OCI-LY7 (cell line): ENCODE data around the gene SLC12A9. TPM values are rescaled to one million over a fixed set of nuclear protein-coding genes. Genes with fewer than 3 reads are reported as not detected.

ENCODE experiments used
- BruUV-seq: library from RNA; stranded (reverse); fragments of 400-500 nt; replicated peaks from 2 replicates; lab custom pipeline; 2021; lab: Mats Ljungman, UMichigan
- CTCF ChIA-PET: fragments of 300-600 bp; sonication (Branson Sonifier 250); formaldehyde crosslinking; loops from one replicate; lab custom pipeline; 2022; ENCODE audit warnings: antibody characterized with exemption; ENCODE audit not compliant: unreplicated experiment; lab: Charles Lee
- POLR2A ChIA-PET: fragments of 300-600 bp; sonication (Branson Sonifier 250); formaldehyde crosslinking; loops from one replicate; lab custom pipeline; 2022; ENCODE audit warnings: antibody characterized with exemption; lab: Charles Lee
- DNase-seq: peaks from one replicate; pipeline ENCODE4 v3.0.0-alpha.2; 2015; ENCODE audit warnings: low spot score
- H2AFZ ChIP-seq: fragments of 200-600 bp; sonication (generic), shearing (Covaris generic); 2 replicates; pipeline ENCODE4 v1.6.1; 2014; ENCODE audit warnings: mild to moderate bottlenecking, antibody characterized with exemption, low read length, moderate library complexity
- H3K27ac ChIP-seq: fragments of 200-600 bp; sonication (generic); 2 replicates; pipeline ENCODE4 v1.5.1; 2014; ENCODE audit warnings: mixed run types, low read depth, mild to moderate bottlenecking, moderate library complexity, low read length, inconsistent platforms; ENCODE audit not compliant: poor library complexity, severe bottlenecking
- H3K36me3 ChIP-seq: fragments of 200-600 bp; sonication (generic); 2 replicates; pipeline ENCODE4 v1.6.1; 2014; ENCODE audit warnings: mild to moderate bottlenecking, antibody characterized with exemption, low read length, moderate library complexity, mixed read lengths; ENCODE audit not compliant: insufficient read depth
- H3K4me1 ChIP-seq: fragments of 200-600 bp; sonication (generic); 2 replicates; pipeline ENCODE4 v1.5.1; 2014; ENCODE audit warnings: mild to moderate bottlenecking, low read length; ENCODE audit not compliant: insufficient read depth, poor library complexity, severe bottlenecking
- H3K4me2 ChIP-seq: fragments of 200-600 bp; sonication (generic); 2 replicates; pipeline ENCODE4 v1.6.1; 2014; ENCODE audit warnings: mild to moderate bottlenecking, low read length
- H3K4me3 ChIP-seq: fragments of 200-600 bp; sonication (generic); 2 replicates; pipeline ENCODE4 v1.5.1; 2014; ENCODE audit warnings: mild to moderate bottlenecking, low read depth, low read length; ENCODE audit not compliant: poor library complexity, severe bottlenecking
- H3K79me2 ChIP-seq: fragments of 200-600 bp; sonication (generic); 2 replicates; pipeline ENCODE4 v1.6.1; 2016; ENCODE audit warnings: low read depth, mild to moderate bottlenecking, low read length, moderate library complexity, mixed read lengths; ENCODE audit not compliant: insufficient read depth
- H3K9me2 ChIP-seq: fragments of 200-600 bp; sonication (generic); 2 replicates; pipeline ENCODE4 v1.6.1; 2016; ENCODE audit warnings: mild to moderate bottlenecking, low read length, mixed read lengths; ENCODE audit not compliant: insufficient read depth
- H3K9me3 ChIP-seq: fragments of 200-600 bp; sonication (generic); 2 replicates; pipeline ENCODE4 v1.6.1; 2014; ENCODE audit warnings: mild to moderate bottlenecking, mixed run types, low read length, mixed read lengths
- H4K20me1 ChIP-seq: fragments of 200-600 bp; sonication (generic); 2 replicates; pipeline ENCODE4 v1.6.1; 2014; ENCODE audit warnings: mild to moderate bottlenecking, antibody characterized with exemption, low read length, moderate library complexity, mixed read lengths; ENCODE audit not compliant: insufficient read depth
- CTCF ChIP-seq: fragments of 200-600 bp; sonication (generic); conservative IDR thresholded peaks from 2 replicates; pipeline ENCODE4 v1.5.1; 2014; ENCODE audit warnings: mild to moderate bottlenecking, antibody characterized with exemption, low read length, moderate library complexity, mixed read lengths
- EZH2phosphoT487 ChIP-seq: fragments of 200-600 bp; sonication (generic); IDR thresholded peaks from 2 replicates; pipeline ENCODE4 v1.6.1; 2018; ENCODE audit warnings: low read depth, borderline replicate concordance, mild to moderate bottlenecking, mixed run types, antibody characterized with exemption, low read length, moderate library complexity, mixed read lengths
- intact Hi-C: fragments of 100-400 bp; cut with micrococcal nuclease; formaldehyde crosslinking; loops from one replicate; pipeline ENCODE4 v1.10.0; 2022; ENCODE audit not compliant: unreplicated experiment
- total RNA-seq, 2 experiments: library from RNA; depleted of rRNA in 1 of 2; stranded (reverse); fragments of >200 nt in 1 of 2; shearing (Covaris generic) in 1 of 2; gene quantifications; 2 replicates each; pipeline ENCODE4 v1.2.3, GENCODE V29; 2014 to 2022

The SLC12A9 gene
- total RNA-seq, 2 experiments from 2014 or later, result 15.7 to 25.6 TPM

GRCh38 chr7:100874577-100875355 lies 22.3 kb downstream of the SLC12A9 start, which contains the start of gene SRRT:
Gene SRRT (plus strand): TSS chr7:100875103. CDS start chr7:100875591, 488 bp downstream.
- ChIA-PET POLR2A (interaction anchor here (0.6 to 2.6 kb wide), 9 partner anchors 13 to 983 kb away, joined by 3 to 40 read pairs (median 3); partner anchors contain the start of genes POP7, SLC12A9, TRIM56 and UFSP1), CTCF (interaction anchor here (0.6 to 1.1 kb wide), 3 partner anchors 13 to 52 kb away, joined by 3 to 7 read pairs (median 3); partner anchors contain the start of gene UFSP1)
- TSS peak; percentile 99 for BruUV-seq
- peak within 1 kb of the TSS; percentile 76 for H3K27ac ChIP-seq
- H3K4me2 ChIP-seq, result peak within 1 kb of the TSS; percentile 91
- peaks cover 37% of the 10 kb centered on the region for H3K36me3 ChIP-seq
- H3K9me2 ChIP-seq, result no peaks in the 10 kb centered on the region
- peak within 1 kb of the TSS; percentile 67 for H2AFZ ChIP-seq
- peak within 1 kb of the TSS; percentile 78 for H3K4me3 ChIP-seq
- no peak for TF ChIP-seq CTCF
- no peak for TF ChIP-seq EZH2phosphoT487
- peak; percentile 99 for DNase-seq
- H3K79me2 ChIP-seq, result peaks cover 48% of the 10 kb centered on the region
- peaks cover 41% of the 10 kb centered on the region for H3K4me1 ChIP-seq
- intact Hi-C loops, result no loop called here
- peaks cover 9% of the 10 kb centered on the region for H4K20me1 ChIP-seq
- no peaks in the 10 kb centered on the region for H3K9me3 ChIP-seq

GRCh38 chr7:100875356-100875751 lies 22.8 kb downstream of the SLC12A9 start:
- peak overlapping the region; percentile 78 for H3K4me3 ChIP-seq
- BruUV-seq, result no TSS peak

GRCh38 chr7:100878013-100878412 lies 25.5 kb downstream of the SLC12A9 start:
- Histone ChIP-seq H3K4me1 (peaks cover 41% of the 10 kb centered on the region), H4K20me1 (peaks cover 21% of the 10 kb centered on the region), H3K9me3 (no peaks in the 10 kb centered on the region), H3K4me2 (no peak overlapping the region; the same call in 1 of the 2 replicates), H3K79me2 (peaks cover 61% of the 10 kb centered on the region), H3K4me3 (no peak overlapping the region), H3K9me2 (no peaks in the 10 kb centered on the region), H3K36me3 (peaks cover 69% of the 10 kb centered on the region), H3K27ac (no peak overlapping the region), H2AFZ (no peak overlapping the region)
- no TSS peak for BruUV-seq
- CTCF ChIA-PET, result no interaction called here
- TF ChIP-seq CTCF (no peak), EZH2phosphoT487 (no peak)
- intact Hi-C loops, result no loop called here
- no peak for DNase-seq
- POLR2A ChIA-PET, result interaction anchor here (0.6 to 1.1 kb wide), 3 partner anchors 8 to 689 kb away, joined by 3 to 4 read pairs (median 3); no protein-coding TSS in a partner anchor

More at GRCh38 chr7:100875356-100875751, 22.8 kb downstream of the SLC12A9 start:
- intact Hi-C loops, result no loop called here
- H4K20me1 ChIP-seq, result peaks cover 9% of the 10 kb centered on the region
- peaks cover 42% of the 10 kb centered on the region for H3K36me3 ChIP-seq
- peaks cover 52% of the 10 kb centered on the region for H3K79me2 ChIP-seq
- H3K9me2 ChIP-seq, result no peaks in the 10 kb centered on the region
- peak overlapping the region; percentile 76 for H3K27ac ChIP-seq
- CTCF ChIA-PET, result interaction anchor here (1.0 to 1.1 kb wide), 2 partner anchors 12 to 14 kb away, joined by 3 to 7 read pairs; partner anchors contain the start of gene UFSP1
- H3K4me2 ChIP-seq, result peak overlapping the region; percentile 65
- no peak for TF ChIP-seq EZH2phosphoT487
- peak overlapping the region; percentile 38; the same call in 1 of the 2 replicates for H2AFZ ChIP-seq
- POLR2A ChIA-PET, result interaction anchor here (0.6 to 2.6 kb wide), 10 partner anchors 13 to 982 kb away, joined by 3 to 40 read pairs (median 4); partner anchors contain the start of genes POP7, SLC12A9, TRIM56 and UFSP1
- H3K4me1 ChIP-seq, result peaks cover 41% of the 10 kb centered on the region
- DNase-seq, result peak; percentile 58
- H3K9me3 ChIP-seq, result no peaks in the 10 kb centered on the region
